HCT116 (cell line): ENCODE measurements around the gene UVRAG. TPM values are rescaled to one million over a fixed set of nuclear protein-coding genes. Genes with fewer than 3 reads are reported as not detected.

Experiments
- ATAC-seq: fragments of 200-7000 bp; cut with Tn5 transposase; 2 replicates; pipeline ENCODE4 v1.9.1; 2020; ENCODE audit warnings: mild to moderate bottlenecking, moderate library complexity
- BruUV-seq: library from RNA; stranded (reverse); fragments of 400-500 nt; replicated peaks from 2 replicates; lab custom pipeline; 2021; lab: Mats Ljungman, UMichigan
- CTCF ChIA-PET: fragments of 300-600 bp; sonication (Branson Sonifier 250); formaldehyde crosslinking; loops from one replicate; lab custom pipeline; 2021; ENCODE audit warnings: antibody characterized with exemption; lab: Charles Lee
- POLR2A ChIA-PET: fragments of 300-600, 350-600 bp; sonication (Branson Sonifier 250); formaldehyde crosslinking; loops from one replicate; lab custom pipeline; 2021; ENCODE audit warnings: antibody characterized with exemption; lab: Charles Lee
- RAD21 ChIA-PET, 2 experiments: fragments of 300-600 bp; sonication (Branson Sonifier 250); formaldehyde crosslinking; loops; one replicate each; lab custom pipeline; 2023; ENCODE audit warnings: low total read pairs in 2 of 2; ENCODE audit not compliant: uncharacterized antibody in 2 of 2, unreplicated experiment in 2 of 2, low non-redundant PET in 1 of 2; lab: Charles Lee
- DNase-seq: peaks from one replicate; pipeline ENCODE4 v3.0.0-alpha.2; 2010; ENCODE audit warnings: low read depth, low spot score
- H2AFZ ChIP-seq: fragments of 200-600 bp; shearing (Covaris generic), sonication (generic); 2 replicates; pipeline ENCODE4 v1.6.1; 2017; ENCODE audit warnings: low read depth, mixed run types, mixed read lengths, antibody characterized with exemption, low read length; ENCODE audit not compliant: poor library complexity, severe bottlenecking
- H3K27ac ChIP-seq: 2 replicates; pipeline ENCODE4 v1.5.1; 2012; ENCODE audit warnings: low read depth, low read length
- H3K27me3 ChIP-seq: fragments of 200-600 bp; sonication (generic); 2 replicates; pipeline ENCODE4 v1.6.1; 2016; ENCODE audit warnings: mixed run types, low read length, mixed read lengths; ENCODE audit not compliant: insufficient read depth
- H3K36me3 ChIP-seq, 2 experiments: fragments of 200-500 bp in 1 of 2; fragments of 200-600 bp in 1 of 2; sonication (Bioruptor generic) in 1 of 2; sonication (generic) in 1 of 2; 2 replicates each; pipeline versions ENCODE4 v1.5.1 to v1.6.1; 2014 to 2016; ENCODE audit warnings: low read length in 2 of 2, inconsistent platforms in 1 of 2, mixed read lengths in 1 of 2, mixed run types in 1 of 2; ENCODE audit not compliant: insufficient read depth in 2 of 2, control insufficient read depth in 1 of 2
- H3K4me1 ChIP-seq, 2 experiments: fragments of 200-600 bp in 1 of 2; sonication (generic) in 1 of 2; 2 replicates each; pipeline versions ENCODE4 v1.5.1 to v1.6.1; 2012 to 2017; ENCODE audit warnings: low read length in 2 of 2, inconsistent platforms in 1 of 2, mild to moderate bottlenecking in 1 of 2, mixed read lengths in 1 of 2, mixed run types in 1 of 2, moderate library complexity in 1 of 2; ENCODE audit not compliant: insufficient read depth in 2 of 2, control insufficient read depth in 1 of 2
- H3K4me2 ChIP-seq: fragments of 200-600 bp; sonication (generic); 2 replicates; pipeline ENCODE4 v1.6.1; 2017; ENCODE audit warnings: mixed run types, low read length, mixed read lengths
- H3K4me3 ChIP-seq, 2 experiments: fragments of 200-600 bp in 1 of 2; sonication (generic) in 1 of 2; replicated peaks in 1 of 2; 2 replicates each; pipeline ENCODE4 v1.5.1; 2011 to 2016; ENCODE audit warnings: low read length in 2 of 2, control low read depth in 1 of 2, low read depth in 1 of 2, mild to moderate bottlenecking in 1 of 2, mixed read lengths in 1 of 2, mixed run types in 1 of 2
- H3K79me2 ChIP-seq: fragments of 200-600 bp; sonication (generic); 2 replicates; pipeline ENCODE4 v1.6.1; 2017; ENCODE audit warnings: mild to moderate bottlenecking, mixed run types, low read length, moderate library complexity, mixed read lengths; ENCODE audit not compliant: insufficient read depth
- H3K9ac ChIP-seq: fragments of 200-600 bp; sonication (generic); 2 replicates; pipeline ENCODE4 v1.6.1; 2016; ENCODE audit warnings: low read length, mixed read lengths
- H3K9me2 ChIP-seq: fragments of 200-600 bp; sonication (generic), shearing (Covaris generic); 2 replicates; pipeline ENCODE4 v1.6.1; 2017; ENCODE audit warnings: mixed run types, mild to moderate bottlenecking, moderate library complexity; ENCODE audit not compliant: insufficient read depth
- H3K9me3 ChIP-seq, 2 experiments: fragments of 200-500 bp in 1 of 2; fragments of 200-600 bp in 1 of 2; sonication (Bioruptor generic) in 1 of 2; sonication (generic) in 1 of 2; 2 replicates each; pipeline ENCODE4 v1.6.1; 2014 to 2017; ENCODE audit warnings: low read length in 2 of 2, mixed read lengths in 2 of 2, inconsistent platforms in 1 of 2, low read depth in 1 of 2, mild to moderate bottlenecking in 1 of 2, mixed run types in 1 of 2, moderate library complexity in 1 of 2; ENCODE audit not compliant: control insufficient read depth in 1 of 2, insufficient read depth in 1 of 2
- H4K20me1 ChIP-seq: fragments of 200-600 bp; sonication (generic), shearing (Covaris generic); 2 replicates; pipeline ENCODE4 v1.6.1; 2017; ENCODE audit warnings: mixed run types, mild to moderate bottlenecking, moderate library complexity; ENCODE audit not compliant: insufficient read depth
- CBX3 ChIP-seq: IDR thresholded peaks from 2 replicates; pipeline ENCODE4 v1.6.1; 2012; ENCODE audit warnings: low read depth
- CEBPB ChIP-seq: IDR thresholded peaks from 2 replicates; pipeline ENCODE4 v1.6.1; 2012; ENCODE audit warnings: low read depth
- EGR1 ChIP-seq: IDR thresholded peaks from 2 replicates; pipeline ENCODE4 v1.6.1; 2012; ENCODE audit warnings: low read depth
- FOSL1 ChIP-seq: IDR thresholded peaks from 2 replicates; pipeline ENCODE4 v1.6.1; 2012; ENCODE audit warnings: low read depth
- SIN3A ChIP-seq: IDR thresholded peaks from 2 replicates; pipeline ENCODE4 v1.6.1; 2012; ENCODE audit warnings: low read depth
- TCF7L2 ChIP-seq: IDR thresholded peaks from 2 replicates; pipeline ENCODE4 v1.7.0; 2011; ENCODE audit warnings: borderline replicate concordance, inconsistent platforms; ENCODE audit not compliant: insufficient read depth, insufficient read length; ENCODE audit errors: extremely low read depth
- YY1 ChIP-seq: IDR thresholded peaks from 2 replicates; pipeline ENCODE4 v1.6.1; 2011; ENCODE audit warnings: low read length, low read depth, moderate library complexity, mild to moderate bottlenecking; ENCODE audit not compliant: insufficient replicate concordance; ENCODE audit errors: extremely low read depth
- intact Hi-C: fragments of 100-400 bp; cut with micrococcal nuclease; formaldehyde crosslinking; loops from 2 replicates; pipeline ENCODE4 v1.10.0; 2022
- total RNA-seq: library from RNA; stranded (reverse); gene quantifications from one replicate; pipeline ENCODE4 v1.2.1, GENCODE V29; 2021; ENCODE audit not compliant: unreplicated experiment
- TF ChIP-seq, protein P1 (sequence below): IDR thresholded peaks from 2 replicates; pipeline ENCODE4 v1.6.1; 2012; ENCODE audit warnings: low read depth

UVRAG gene
- total RNA-seq, 1 experiment from 2014 or later: 12.3 TPM

DNA sequence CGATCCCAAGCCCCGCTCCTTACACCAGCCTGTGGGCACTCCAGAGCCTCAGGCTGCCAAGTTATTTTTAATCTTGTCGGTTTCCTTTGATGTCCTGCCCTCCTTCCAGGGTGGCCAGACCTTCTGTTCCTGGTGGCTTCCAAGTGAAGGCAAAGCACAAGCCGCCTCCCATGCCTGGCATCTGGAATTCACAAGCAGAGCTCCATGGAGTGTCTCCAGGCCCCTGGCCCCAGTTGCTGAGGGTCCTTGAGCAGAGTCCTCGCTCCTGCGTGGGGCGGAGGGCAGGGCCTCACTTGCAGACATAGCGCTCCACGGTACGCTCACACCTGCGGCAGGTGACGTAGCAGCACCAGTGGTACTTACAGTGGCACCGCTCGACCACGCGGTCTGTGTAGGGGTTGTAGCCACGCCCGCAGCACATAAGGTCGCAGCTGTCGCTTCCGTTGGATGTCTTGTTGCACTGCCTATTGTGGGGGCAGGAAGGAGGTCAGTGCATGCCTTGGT lies 371.8 kb downstream of the UVRAG start:
- Histone ChIP-seq H4K20me1 (no peaks in the 10 kb centered on the region), H3K4me3 (no peak overlapping the region), H3K9me2 (no peaks in the 10 kb centered on the region), H3K27me3 (no peaks in the 10 kb centered on the region), H3K79me2 (no peaks in the 10 kb centered on the region), H3K9me3 (no peaks in the 10 kb centered on the region), H3K27ac (no peak overlapping the region), H3K4me1 (peaks cover 0 to 5% of the 10 kb centered on the region in 2 experiments; a peak in 1 of 4 replicates), H3K9ac (no peak overlapping the region), H3K36me3 (no peaks in the 10 kb centered on the region), H2AFZ (no peak overlapping the region), H3K4me2 (no peak overlapping the region)
- ChIA-PET CTCF (no interaction called here), POLR2A (no interaction called here), RAD21 (no interaction called here)
- DNase-seq (no peak), ATAC-seq (no peak)
- TF ChIP-seq CEBPB (no peak), TCF7L2 (no peak), YY1 (no peak), FOSL1 (no peak), EGR1 (no peak)
- intact Hi-C loops: no loop called here
- no TSS peak for BruUV-seq

- no peak for ATAC-seq
- DNase-seq: no peak
- intact Hi-C loops: no loop called here
- Histone ChIP-seq H3K36me3 (no peaks in the 10 kb centered on the region), H3K4me3 (no peak overlapping the region), H4K20me1 (no peaks in the 10 kb centered on the region), H3K27ac (no peak overlapping the region), H2AFZ (no peak overlapping the region), H3K9me2 (no peaks in the 10 kb centered on the region), H3K9ac (no peak overlapping the region), H3K9me3 (no peaks in the 10 kb centered on the region), H3K79me2 (no peaks in the 10 kb centered on the region), H3K27me3 (no peaks in the 10 kb centered on the region), H3K4me1 (peaks cover 0 to 5% of the 10 kb centered on the region in 2 experiments; a peak in 1 of 4 replicates), H3K4me2 (no peak overlapping the region)
- BruUV-seq: no TSS peak
- CTCF ChIA-PET: no interaction called here
- POLR2A ChIA-PET: no interaction called here
- TF ChIP-seq FOSL1 (no peak), SIN3A (no peak), CBX3 (no peak)
- TF ChIP-seq, protein P1, sequence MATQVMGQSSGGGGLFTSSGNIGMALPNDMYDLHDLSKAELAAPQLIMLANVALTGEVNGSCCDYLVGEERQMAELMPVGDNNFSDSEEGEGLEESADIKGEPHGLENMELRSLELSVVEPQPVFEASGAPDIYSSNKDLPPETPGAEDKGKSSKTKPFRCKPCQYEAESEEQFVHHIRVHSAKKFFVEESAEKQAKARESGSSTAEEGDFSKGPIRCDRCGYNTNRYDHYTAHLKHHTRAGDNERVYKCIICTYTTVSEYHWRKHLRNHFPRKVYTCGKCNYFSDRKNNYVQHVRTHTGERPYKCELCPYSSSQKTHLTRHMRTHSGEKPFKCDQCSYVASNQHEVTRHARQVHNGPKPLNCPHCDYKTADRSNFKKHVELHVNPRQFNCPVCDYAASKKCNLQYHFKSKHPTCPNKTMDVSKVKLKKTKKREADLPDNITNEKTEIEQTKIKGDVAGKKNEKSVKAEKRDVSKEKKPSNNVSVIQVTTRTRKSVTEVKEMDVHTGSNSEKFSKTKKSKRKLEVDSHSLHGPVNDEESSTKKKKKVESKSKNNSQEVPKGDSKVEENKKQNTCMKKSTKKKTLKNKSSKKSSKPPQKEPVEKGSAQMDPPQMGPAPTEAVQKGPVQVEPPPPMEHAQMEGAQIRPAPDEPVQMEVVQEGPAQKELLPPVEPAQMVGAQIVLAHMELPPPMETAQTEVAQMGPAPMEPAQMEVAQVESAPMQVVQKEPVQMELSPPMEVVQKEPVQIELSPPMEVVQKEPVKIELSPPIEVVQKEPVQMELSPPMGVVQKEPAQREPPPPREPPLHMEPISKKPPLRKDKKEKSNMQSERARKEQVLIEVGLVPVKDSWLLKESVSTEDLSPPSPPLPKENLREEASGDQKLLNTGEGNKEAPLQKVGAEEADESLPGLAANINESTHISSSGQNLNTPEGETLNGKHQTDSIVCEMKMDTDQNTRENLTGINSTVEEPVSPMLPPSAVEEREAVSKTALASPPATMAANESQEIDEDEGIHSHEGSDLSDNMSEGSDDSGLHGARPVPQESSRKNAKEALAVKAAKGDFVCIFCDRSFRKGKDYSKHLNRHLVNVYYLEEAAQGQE: no peak
- RAD21 ChIA-PET: no interaction called here
These were observed 373.9 kb downstream of the UVRAG start for GRCh38 chr11:76188873-76189272.
